Aorta (tissue), 5 donors: ENCODE measurements around the gene SLC6A1. TPM values are rescaled to one million over a fixed set of nuclear protein-coding genes. Genes with fewer than 3 reads are reported as not detected.

ENCODE experiments used
- ATAC-seq: fragments of 200-7000 bp; cut with Tn5 transposase; one replicate; pipeline ENCODE4 v1.9.1; 2022; ENCODE audit warnings: moderate library complexity; ENCODE audit not compliant: low FRiP score
- DNase-seq, 2 donors: peaks; one replicate each; pipeline ENCODE4 v3.0.0-alpha.2; 2020
- H3K27ac ChIP-seq, 2 donors: one replicate each; pipeline ENCODE4 v1.5.1; 2013; ENCODE audit warnings: low read length in 2 of 2, mild to moderate bottlenecking in 2 of 2, moderate library complexity in 2 of 2, control low read depth in 1 of 2, inconsistent platforms in 1 of 2, low read depth in 1 of 2
- H3K27me3 ChIP-seq, 2 donors: one replicate each; pipeline ENCODE4 v1.6.1; 2013; ENCODE audit warnings: control low read depth in 1 of 2, low read length in 1 of 2, mild to moderate bottlenecking in 1 of 2, moderate library complexity in 1 of 2; ENCODE audit not compliant: insufficient read depth in 2 of 2, control insufficient read depth in 1 of 2
- H3K36me3 ChIP-seq, 2 donors: one replicate each; pipeline ENCODE4 v1.6.1; 2013; ENCODE audit warnings: control low read depth in 1 of 2, low read length in 1 of 2, mild to moderate bottlenecking in 1 of 2; ENCODE audit not compliant: insufficient read depth in 2 of 2, control insufficient read depth in 1 of 2
- H3K4me1 ChIP-seq, 2 donors: one replicate each; pipeline ENCODE4 v1.6.1; 2013; ENCODE audit warnings: low read length in 2 of 2, control low read depth in 1 of 2, mild to moderate bottlenecking in 1 of 2, moderate library complexity in 1 of 2; ENCODE audit not compliant: insufficient read depth in 2 of 2, control insufficient read depth in 1 of 2
- H3K4me3 ChIP-seq, 2 donors: one replicate each; pipeline ENCODE4 v1.5.1; 2013; ENCODE audit warnings: low read length in 2 of 2, control low read depth in 1 of 2, mild to moderate bottlenecking in 1 of 2
- H3K9me3 ChIP-seq: one replicate; pipeline ENCODE4 v1.6.1; 2013; ENCODE audit warnings: mild to moderate bottlenecking, low read length; ENCODE audit not compliant: control insufficient read depth
- WGBS, 2 donors: extraction: QIAGEN DNeasy Blood & Tissue Kit; methylation state at CpG; one replicate each; pipeline ENCODE4 v1.1.7; 2013; 5-methylcytosine and 5-hydroxymethylcytosine counted together
- intact Hi-C, 2 donors: fragments of 100-400 bp; cut with DNase I; formaldehyde crosslinking; loops; one replicate each; pipeline versions ENCODE4 v1.14.2 to v1.15.0; 2022
- polyA plus RNA-seq, 2 donors: library from polyadenylated mRNA; stranded (reverse); fragments of 200-250 nt; gene quantifications; one replicate each; pipeline ENCODE4 v1.2.3, GENCODE V29; 2013
- total RNA-seq, 2 donors: library from RNA; stranded (reverse); fragmentation: NEBNext Ultra II Directional; extraction: Animal tissue kit (Norgen Biotek cat#: 25700); gene quantifications; one replicate each; pipeline ENCODE4 v1.2.1, GENCODE V29; 2021
- donor health status: healthy with polysubstance abuse.
- donor health status: Bipolar disorder and iron deficiency.
- donor health status: DM: no; HTN: no; CAD: no.
- donor health status: DM: no; HTN: no; CAD: no.
- donor health status: DM: yes; HTN: yes; CAD: no.

SLC6A1 gene
- total and polyA plus RNA-seq, 4 donors = 0.50 to 4.9 (median 1.8) TPM

DNA sequence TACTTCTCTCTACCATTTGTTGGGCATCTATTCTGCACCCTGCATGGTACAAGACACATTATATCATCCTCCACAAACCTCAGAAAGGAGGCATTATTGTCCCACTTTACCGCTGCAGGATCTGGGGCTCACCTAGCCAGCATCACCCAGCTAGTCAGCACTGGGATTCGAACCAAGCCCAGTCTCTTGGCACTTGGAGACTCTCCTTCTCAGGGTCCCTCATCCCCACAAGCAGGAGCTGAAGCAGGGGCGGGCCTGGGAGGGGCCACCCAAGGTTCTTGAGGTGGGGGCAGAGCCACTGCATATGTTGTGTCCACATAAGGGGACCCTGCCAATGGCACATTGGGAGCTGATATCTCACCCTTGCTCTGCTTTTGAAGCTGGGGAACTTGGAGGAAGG lies 41.3 kb downstream of the SLC6A1 start:
- ATAC-seq (no peak), DNase-seq (peak in 1 of 2 donors; percentile 15)
- no peaks in the 10 kb centered on the region for H3K27me3 ChIP-seq
- H3K27ac ChIP-seq = no peak overlapping the region
- no peaks in the 10 kb centered on the region for H3K9me3 ChIP-seq
- intact Hi-C loops = no loop called here
- WGBS, 2 donors = 95 to 97% methylated on average over 3 of the region's 3 CpGs
- no peak overlapping the region for H3K4me3 ChIP-seq
- no peaks in the 10 kb centered on the region for H3K4me1 ChIP-seq
- H3K36me3 ChIP-seq = no peaks in the 10 kb centered on the region

- Histone ChIP-seq H3K36me3 (no peaks in the 10 kb centered on the region), H3K4me3 (no peak overlapping the region), H3K9me3 (no peaks in the 10 kb centered on the region), H3K27me3 (no peaks in the 10 kb centered on the region), H3K4me1 (no peaks in the 10 kb centered on the region), H3K27ac (no peak overlapping the region)
- intact Hi-C loops = no loop called here
- ATAC-seq (no peak), DNase-seq (peak in 1 of 2 donors; percentile 34)
- WGBS, 2 donors = 70 to 73% methylated on average over 5 of the region's 5 CpGs
Measured at GRCh38 chr3:11034309-11034985, 41.9 kb downstream of the SLC6A1 start.

DNA sequence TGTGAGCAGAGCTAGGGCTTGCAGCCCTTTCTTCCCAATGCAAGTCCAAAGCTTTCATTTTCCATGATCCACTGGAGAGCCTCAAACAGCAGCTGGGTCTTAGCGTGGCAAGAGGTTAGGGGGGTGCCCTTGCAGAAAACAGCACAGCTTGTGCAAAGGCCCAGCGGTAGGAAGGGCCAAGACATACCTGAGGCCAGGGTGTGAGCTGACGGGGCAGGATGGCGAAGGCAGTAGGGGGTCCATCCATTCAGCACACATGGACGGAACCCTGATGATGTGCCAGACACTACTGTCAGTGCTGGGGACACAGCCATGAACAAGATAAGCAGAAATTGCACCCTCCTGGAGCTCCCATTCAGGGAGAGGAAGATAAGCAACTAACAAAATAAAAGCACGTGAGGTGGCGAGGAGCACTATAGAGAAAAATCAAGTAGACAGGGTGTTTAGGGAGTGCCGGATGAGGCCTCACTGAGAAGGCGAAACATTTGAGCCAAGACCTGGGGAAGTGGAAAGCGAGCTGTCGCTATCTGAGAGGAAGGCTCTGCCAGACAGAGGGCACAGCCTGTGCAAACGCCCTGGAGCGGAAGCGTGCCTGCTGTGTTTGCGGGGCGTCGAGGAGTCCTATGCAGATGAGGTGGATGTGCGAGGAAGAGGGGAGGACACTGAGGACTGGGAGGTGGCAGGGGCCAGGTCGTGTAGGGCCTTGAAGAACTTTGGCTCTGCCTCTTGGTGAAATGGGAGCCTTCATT lies 43.4 kb downstream of the SLC6A1 start:
- peak; percentile 40 for ATAC-seq
- no peak overlapping the region for H3K27ac ChIP-seq
- WGBS, 2 donors = 85 to 92% methylated on average over 19 of the region's 19 CpGs
- H3K9me3 ChIP-seq = no peaks in the 10 kb centered on the region
- H3K27me3 ChIP-seq = no peaks in the 10 kb centered on the region
- H3K36me3 ChIP-seq = no peaks in the 10 kb centered on the region
- DNase-seq = peak in 1 of 2 donors; percentile 55
- no peaks in the 10 kb centered on the region for H3K4me1 ChIP-seq
- H3K4me3 ChIP-seq = no peak overlapping the region
- intact Hi-C loops = no loop called here

GRCh38 chr3:11037241-11037873 lies 44.8 kb downstream of the SLC6A1 start:
- DNase-seq = peak in 1 of 2 donors; percentile 53
- Histone ChIP-seq H3K9me3 (no peaks in the 10 kb centered on the region), H3K27ac (no peak overlapping the region), H3K4me1 (no peaks in the 10 kb centered on the region), H3K4me3 (no peak overlapping the region), H3K27me3 (no peaks in the 10 kb centered on the region), H3K36me3 (no peaks in the 10 kb centered on the region)
- 75 to 85% methylated on average over 24 of the region's 24 CpGs for WGBS, 2 donors
- no peak for ATAC-seq
- intact Hi-C loops = no loop called here

DNA sequence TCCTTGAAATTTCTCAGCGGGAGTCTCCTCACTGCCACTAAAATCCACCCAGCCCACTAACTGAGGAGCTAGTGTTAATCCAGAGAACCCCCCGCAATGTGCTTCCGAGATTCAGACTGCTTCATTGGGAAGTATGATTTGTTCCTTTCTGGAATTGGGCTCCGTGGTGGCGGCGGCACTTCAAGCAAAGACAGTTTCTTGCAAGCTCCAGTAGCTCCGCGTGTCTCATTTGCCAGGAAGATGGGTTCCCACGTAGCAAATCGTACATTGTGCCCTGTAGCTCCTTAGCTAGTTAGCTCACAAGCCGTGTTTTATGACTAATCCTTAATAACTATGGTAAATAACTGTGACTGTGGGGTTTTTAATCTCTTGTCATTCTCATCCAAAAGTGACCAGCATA lies 45.4 kb downstream of the SLC6A1 start:
- WGBS, 2 donors = 87 to 88% methylated on average over 11 of the region's 11 CpGs
- intact Hi-C loops = no loop called here
- no peaks in the 10 kb centered on the region for H3K4me1 ChIP-seq
- H3K4me3 ChIP-seq = no peak overlapping the region
- H3K27ac ChIP-seq = no peak overlapping the region
- H3K9me3 ChIP-seq = no peaks in the 10 kb centered on the region
- DNase-seq = peak in 1 of 2 donors; percentile 45
- H3K27me3 ChIP-seq = no peaks in the 10 kb centered on the region
- no peak for ATAC-seq
- H3K36me3 ChIP-seq = no peaks in the 10 kb centered on the region

GRCh38 chr3:11045536-11045935 lies 53.0 kb downstream of the SLC6A1 start:
- Histone ChIP-seq H3K27ac (no peak overlapping the region), H3K27me3 (no peaks in the 10 kb centered on the region), H3K4me3 (no peak overlapping the region), H3K36me3 (no peaks in the 10 kb centered on the region), H3K4me1 (no peaks in the 10 kb centered on the region), H3K9me3 (peaks cover 3% of the 10 kb centered on the region)
- no peak for ATAC-seq
- intact Hi-C loops = no loop called here
- DNase-seq = peak in 1 of 2 donors; percentile 12
- WGBS, 2 donors = 78 to 81% methylated on average over 5 of the region's 5 CpGs

- intact Hi-C loops = no loop called here
- Histone ChIP-seq H3K36me3 (no peaks in the 10 kb centered on the region), H3K4me1 (no peaks in the 10 kb centered on the region), H3K9me3 (peaks cover 3% of the 10 kb centered on the region), H3K27ac (no peak overlapping the region), H3K27me3 (peaks cover 0 to 1% of the 10 kb centered on the region in 2 donors), H3K4me3 (no peak overlapping the region)
- 91 to 93% methylated on average over 2 of the region's 2 CpGs for WGBS, 2 donors
- ATAC-seq (no peak), DNase-seq (no peak)
Measured at GRCh38 chr3:11047500-11047899, 55.0 kb downstream of the SLC6A1 start.

DNA sequence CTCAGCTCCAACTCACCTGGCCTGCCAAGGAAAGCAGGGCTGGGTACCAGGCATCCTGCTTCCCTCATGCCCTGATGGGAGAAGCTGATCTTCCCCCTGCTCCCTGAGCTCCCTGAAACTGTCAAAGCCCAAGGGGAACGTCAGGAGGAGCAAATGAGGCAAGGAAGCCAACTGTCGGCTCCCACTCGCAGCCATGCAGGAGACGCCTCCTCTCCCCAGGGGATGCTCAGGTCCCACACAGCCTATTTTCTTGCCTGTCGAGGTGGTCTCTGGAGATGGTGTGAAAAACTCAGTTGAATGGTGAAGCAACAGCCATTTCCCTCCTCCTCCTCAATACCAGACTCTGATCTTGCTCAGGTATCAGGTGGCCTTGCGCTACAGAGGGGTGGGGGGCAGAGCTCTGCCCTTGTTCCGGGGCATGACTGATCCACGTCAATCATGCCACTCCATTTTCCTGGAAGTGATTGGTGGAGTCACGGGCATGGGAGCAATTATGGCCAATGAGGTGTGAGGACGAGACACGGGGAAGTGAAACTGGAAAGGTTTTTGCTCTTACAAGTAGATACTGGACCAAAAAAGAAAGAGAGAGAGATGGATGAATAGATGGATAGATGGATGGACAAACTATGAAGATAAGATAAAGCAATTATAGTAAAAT lies 58.2 kb downstream of the SLC6A1 start:
- ATAC-seq (no peak), DNase-seq (peak in 1 of 2 donors; percentile 41)
- Histone ChIP-seq H3K9me3 (no peaks in the 10 kb centered on the region), H3K4me1 (no peaks in the 10 kb centered on the region), H3K36me3 (no peaks in the 10 kb centered on the region), H3K27ac (no peak overlapping the region), H3K27me3 (peaks cover 0 to 1% of the 10 kb centered on the region in 2 donors), H3K4me3 (no peak overlapping the region)
- WGBS, 2 donors = 67 to 71% methylated on average over 11 of the region's 11 CpGs
- intact Hi-C loops = loop anchor here in 1 of 2 donors (10.0 kb wide), 1 partner anchor 286 kb away; no protein-coding TSS in a partner anchor
